Activated effector memory CD4-positive, alpha-beta T cell treated with Interleukin-2 at 50 U/mL for 16 hours (primary cell): ENCODE results near the gene EGR1.

Experiments used
- DNase-seq: peaks from one replicate; pipeline ENCODE4 v3.0.0-alpha.2; 2020

Gene EGR1

DNA sequence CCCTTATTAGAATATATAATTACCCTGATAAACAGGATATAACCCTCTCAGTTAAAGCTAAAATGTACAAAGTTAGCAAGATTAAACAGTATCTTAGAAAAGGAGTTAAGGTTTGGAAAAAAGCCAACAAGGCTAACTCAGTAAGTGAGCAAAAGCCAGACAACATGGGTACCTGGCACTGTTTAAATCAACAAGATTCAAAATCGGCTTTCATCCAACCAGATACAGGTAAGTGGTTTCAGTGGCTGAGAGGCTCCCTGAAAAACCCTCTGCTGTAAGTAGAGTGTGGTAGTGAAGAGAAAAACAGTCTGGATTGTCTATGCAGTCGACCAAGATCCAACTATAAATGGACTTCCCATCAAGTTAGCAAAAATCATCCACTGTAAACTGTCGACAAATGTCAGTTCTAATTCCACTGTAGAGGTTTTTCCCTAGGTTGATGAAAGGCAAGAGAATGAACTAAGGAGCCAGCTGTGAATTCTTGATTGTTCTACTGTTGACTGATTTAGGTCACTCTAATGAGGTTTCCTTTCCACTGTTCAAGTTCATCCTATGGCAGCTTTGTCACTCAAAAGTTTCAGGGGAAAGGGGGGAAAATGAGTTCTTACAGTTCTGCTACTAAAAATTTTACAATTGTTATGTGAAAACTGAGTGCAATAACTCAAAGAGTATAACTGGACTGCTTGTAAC lies 50.4 kb downstream of the EGR1 start:
- no peak for DNase-seq

DNA sequence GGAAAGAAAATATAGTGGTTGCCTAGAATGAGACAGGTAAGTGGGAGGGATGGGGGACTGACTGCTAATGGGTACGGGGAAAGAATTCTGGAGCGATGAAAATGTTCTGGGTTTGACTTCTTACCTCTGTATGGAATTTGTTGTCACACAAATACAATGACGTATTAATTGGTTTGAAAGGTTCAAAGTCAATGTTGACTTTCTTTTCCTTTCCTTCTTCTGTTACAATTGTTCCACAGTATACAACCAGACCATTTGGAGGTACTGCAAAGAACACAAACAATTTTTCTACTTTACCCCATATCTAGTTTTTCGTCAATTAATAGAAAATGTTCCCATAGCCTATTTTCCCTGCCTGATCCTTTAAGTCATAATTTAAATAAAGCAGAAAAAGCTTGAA lies 52.2 kb downstream of the EGR1 start:
- DNase-seq = no peak
